NCI-H1694 treated with DMSO at 0.1 percent for 48 hours (cell line): Measurements from ENCODE around the gene GALR1.

Source experiments
- DNase-seq: peaks from one replicate; lab custom pipeline; 2025; lab: John Stamatoyannopoulos, UW

Gene GALR1

GRCh38 chr18:77321823-77322805 is 72.5 kb downstream of the GALR1 start:
- DNase-seq = no peak

GRCh38 chr18:77323640-77324299 is 74.1 kb downstream of the GALR1 start:
- DNase-seq = no peak
